SK-N-SH (cell line): ENCODE data around the gene AGBL5. TPM values are rescaled to one million over a fixed set of nuclear protein-coding genes. Genes with fewer than 3 reads are reported as not detected.

Source experiments
- CTCF ChIA-PET: fragments of 300-600, 350-600 bp; formaldehyde crosslinking; extraction: SDS; loops from one replicate; lab custom pipeline; 2021; lab: Yijun Ruan, JAX
- POLR2A ChIA-PET: fragments of 350-600 bp; sonication (Branson Sonifier 250); formaldehyde crosslinking; extraction: SDS; loops from one replicate; lab custom pipeline; 2020; ENCODE audit warnings: antibody characterized with exemption, inconsistent platforms; lab: Yijun Ruan, JAX
- DNase-seq: peaks from one replicate; pipeline ENCODE4 v3.0.0; 2012
- H2AFZ ChIP-seq: fragments of 200-600 bp; sonication (generic); 2 replicates; pipeline ENCODE4 v1.8.1; 2016; ENCODE audit warnings: antibody characterized with exemption, mild to moderate bottlenecking, low read depth
- H3F3A ChIP-seq: fragments of 200-600 bp; sonication (generic); replicated peaks from 2 replicates; pipeline ENCODE3; 2016; ENCODE audit warnings: antibody characterized with exemption, mild to moderate bottlenecking; ENCODE audit not compliant: insufficient read depth
- H3K27ac ChIP-seq, 2 experiments: fragments of 200-500 bp in 1 of 2; fragments of 200-600 bp in 1 of 2; sonication (Bioruptor generic) in 1 of 2; sonication (generic), shearing (Covaris generic) in 1 of 2; 2 replicates each; pipeline versions ENCODE4 v1.5.1 to v1.6.1; 2014 to 2016; ENCODE audit warnings: low read depth in 2 of 2, inconsistent platforms in 1 of 2, low read length in 1 of 2, mild to moderate bottlenecking in 1 of 2, mixed read lengths in 1 of 2
- H3K27me3 ChIP-seq: fragments of 200-600 bp; sonication (generic), shearing (Covaris generic); 2 replicates; pipeline ENCODE4 v1.6.1; 2016; ENCODE audit warnings: mixed run types; ENCODE audit not compliant: insufficient read depth
- H3K36me3 ChIP-seq, 2 experiments: fragments of 200-500 bp in 1 of 2; fragments of 200-600 bp in 1 of 2; sonication (Bioruptor generic) in 1 of 2; sonication (generic) in 1 of 2; replicated peaks in 1 of 2; 2 replicates each; pipeline versions ENCODE3 to v1.5.1; 2014 to 2016; ENCODE audit warnings: low read length in 1 of 2, mild to moderate bottlenecking in 1 of 2; ENCODE audit not compliant: insufficient read depth in 2 of 2, control insufficient read depth in 1 of 2
- H3K4me1 ChIP-seq, 2 experiments: fragments of 200-500 bp in 1 of 2; fragments of 200-600 bp in 1 of 2; sonication (Bioruptor generic) in 1 of 2; sonication (generic), shearing (Covaris generic) in 1 of 2; 2 replicates each; pipeline versions ENCODE4 v1.5.1 to v1.6.1; 2014 to 2016; ENCODE audit warnings: low read depth in 1 of 2, low read length in 1 of 2, mixed run types in 1 of 2; ENCODE audit not compliant: insufficient read depth in 2 of 2, control insufficient read depth in 1 of 2
- H3K4me2 ChIP-seq: fragments of 200-600 bp; sonication (generic), shearing (Covaris generic); 2 replicates; pipeline ENCODE4 v1.6.1; 2017; ENCODE audit warnings: mixed run types
- H3K4me3 ChIP-seq, 2 experiments: fragments of 200-500 bp in 1 of 2; fragments of 200-600 bp in 1 of 2; sonication (Bioruptor generic) in 1 of 2; sonication (generic), shearing (Covaris generic) in 1 of 2; 2 replicates each; pipeline versions ENCODE4 v1.5.1 to v1.8.1; 2014 to 2016; ENCODE audit warnings: low read depth in 2 of 2, inconsistent platforms in 1 of 2, low read length in 1 of 2, mild to moderate bottlenecking in 1 of 2, mixed read lengths in 1 of 2, moderate library complexity in 1 of 2
- H3K79me2 ChIP-seq: fragments of 200-600 bp; sonication (generic); 2 replicates; pipeline ENCODE4 v1.8.1; 2017; ENCODE audit warnings: mild to moderate bottlenecking; ENCODE audit not compliant: insufficient read depth
- H3K9ac ChIP-seq: fragments of 200-600 bp; sonication (generic); 2 replicates; pipeline ENCODE4 v1.6.1; 2017; ENCODE audit warnings: mixed run types
- H3K9me2 ChIP-seq: fragments of 200-600 bp; sonication (generic); 2 replicates; pipeline ENCODE4 v1.6.1; 2017; ENCODE audit warnings: mixed run types
- H3K9me3 ChIP-seq: fragments of 200-600 bp; sonication (generic); 2 replicates; pipeline ENCODE4 v1.6.1; 2017; ENCODE audit warnings: mixed run types, mild to moderate bottlenecking, moderate library complexity
- H4K20me1 ChIP-seq: fragments of 200-600 bp; sonication (generic); 2 replicates; pipeline ENCODE4 v1.6.1; 2017; ENCODE audit warnings: mild to moderate bottlenecking, mixed run types; ENCODE audit not compliant: insufficient read depth
- CHD2 ChIP-seq: fragments of 150-350 bp; IDR thresholded peaks from 2 replicates; pipeline ENCODE4 v1.6.1; 2018; ENCODE audit warnings: low read length; ENCODE audit not compliant: partially characterized antibody
- EZH2phosphoT487 ChIP-seq: fragments of 200-600 bp; sonication (generic); IDR thresholded peaks from 2 replicates; pipeline ENCODE4 v1.6.1; 2017; ENCODE audit warnings: low read depth, mixed run types, mild to moderate bottlenecking, antibody characterized with exemption, moderate library complexity, borderline replicate concordance
- FOXJ3 ChIP-seq: sonication (generic); formaldehyde crosslinking; IDR thresholded peaks from 2 replicates; pipeline ENCODE4 v1.5.1; 2020; ENCODE audit warnings: mild to moderate bottlenecking, missing genetic modification reagents
- GABPA ChIP-seq: IDR thresholded peaks from 2 replicates; pipeline ENCODE4 v1.4.0; 2012; ENCODE audit warnings: low read depth, mild to moderate bottlenecking
- MEF2A ChIP-seq: IDR thresholded peaks from 2 replicates; pipeline ENCODE4 v1.4.0; 2012; ENCODE audit warnings: low read depth, borderline replicate concordance
- NFIC ChIP-seq: IDR thresholded peaks from 2 replicates; pipeline ENCODE4 v1.4.0; 2012; ENCODE audit warnings: borderline replicate concordance
- NRF1 ChIP-seq: IDR thresholded peaks from 2 replicates; pipeline ENCODE4 v1.6.1; 2012; ENCODE audit warnings: low read depth, mild to moderate bottlenecking, low read length
- POLR2AphosphoS5 ChIP-seq: IDR thresholded peaks from 2 replicates; pipeline ENCODE4 v1.6.1; 2012; ENCODE audit warnings: low read depth, low read length
- RAD21 ChIP-seq: IDR thresholded peaks from 2 replicates; pipeline ENCODE4 v1.6.1; 2012; ENCODE audit warnings: mild to moderate bottlenecking, low read length
- RCOR1 ChIP-seq: fragments of 150-350 bp; IDR thresholded peaks from 2 replicates; pipeline ENCODE4 v1.6.1; 2017; ENCODE audit warnings: antibody characterized with exemption, low read length
- SIN3A ChIP-seq: IDR thresholded peaks from 2 replicates; pipeline ENCODE4 v1.6.1; 2012; ENCODE audit warnings: low read depth, mild to moderate bottlenecking, low read length, moderate library complexity, borderline replicate concordance
- TAF1 ChIP-seq: IDR thresholded peaks from 2 replicates; pipeline ENCODE4 v1.6.1; 2012; ENCODE audit warnings: low read depth, mild to moderate bottlenecking, low read length, moderate library complexity, borderline replicate concordance
- TCF12 ChIP-seq: IDR thresholded peaks from 2 replicates; pipeline ENCODE4 v1.4.0; 2012
- TEAD4 ChIP-seq: IDR thresholded peaks from 2 replicates; pipeline ENCODE4 v1.4.0; 2012; ENCODE audit warnings: mild to moderate bottlenecking, borderline replicate concordance; ENCODE audit not compliant: insufficient read depth
- YY1 ChIP-seq: IDR thresholded peaks from 2 replicates; pipeline ENCODE4 v1.4.0; 2012; ENCODE audit warnings: low read depth, mild to moderate bottlenecking
- WGBS: methylation state at CpG from one replicate; pipeline ENCODE4 v1.1.6; 2017; ENCODE audit warnings: low lambda C conversion rate; 5-methylcytosine and 5-hydroxymethylcytosine counted together
- polyA plus RNA-seq, 3 experiments: library from polyadenylated mRNA; depleted of rRNA; stranded (reverse); fragments of >200 nt; gene quantifications; 2 replicates each; pipeline ENCODE4 v1.2.3, GENCODE V29; 2012
- TF ChIP-seq, protein P1 (sequence below): IDR thresholded peaks from 2 replicates; pipeline ENCODE4 v1.4.0; 2012; ENCODE audit warnings: low read depth, borderline replicate concordance
- TF ChIP-seq, protein P2 (sequence below): fragments of 200-600 bp; sonication (generic); IDR thresholded peaks from 2 replicates; pipeline ENCODE4 v1.6.1; 2017; ENCODE audit warnings: antibody characterized with exemption, mild to moderate bottlenecking, moderate library complexity
- TF ChIP-seq, protein P3 (sequence below): IDR thresholded peaks from 2 replicates; pipeline ENCODE4 v1.4.0; 2012; ENCODE audit warnings: low read depth
- TF ChIP-seq, protein P4 (sequence below): fragments of 150-350 bp; IDR thresholded peaks from 2 replicates; pipeline ENCODE4 v1.6.1; 2016; ENCODE audit warnings: mild to moderate bottlenecking, low read depth, low read length
- TF ChIP-seq, protein P5 (sequence below): fragments of 150-350 bp; IDR thresholded peaks from 2 replicates; pipeline ENCODE4 v1.6.1; 2017; ENCODE audit warnings: antibody characterized with exemption, low read length, low read depth, borderline replicate concordance

The AGBL5 gene
- polyA plus RNA-seq, 1 of the 3 experiments (the other 2 are of a cell fraction), result 45.5 TPM

DNA sequence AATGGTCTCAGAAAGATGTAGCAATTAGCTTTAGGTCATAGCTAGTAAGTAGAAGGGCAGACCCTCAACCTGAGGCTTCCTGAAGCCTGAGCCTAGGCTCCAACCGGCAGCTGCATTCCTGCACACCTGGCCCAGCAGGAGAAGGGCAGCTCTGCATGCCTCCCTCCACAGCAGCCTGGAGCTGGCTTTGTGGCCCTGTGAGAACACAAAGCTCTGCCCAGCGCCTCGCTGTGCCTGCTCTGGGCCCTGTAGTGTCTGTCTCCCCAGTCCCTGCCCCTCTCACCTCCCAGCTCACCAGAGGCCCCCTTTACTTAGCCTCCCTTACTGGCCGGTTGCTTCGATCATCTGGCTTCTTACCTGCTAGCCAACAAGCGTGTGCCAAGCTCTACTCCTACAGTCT lies 12.0 kb upstream of the AGBL5 start:
- no peak overlapping the region for H3K9ac ChIP-seq
- WGBS, result 96% methylated on average over 6 of the region's 6 CpGs
- ChIA-PET POLR2A (interaction anchor here (1.5 to 2.7 kb wide), 2 partner anchors 10 to 11 kb away, joined by 4 to 8 read pairs; partner anchors contain the start of gene AGBL5), CTCF (interaction anchor here (0.8 to 2.3 kb wide), 7 partner anchors 11 to 78 kb away, joined by 3 to 12 read pairs (median 6); partner anchors contain the start of gene KHK)
- H2AFZ ChIP-seq, result no peak overlapping the region
- no peaks in the 10 kb centered on the region; the same call in 1 of the 2 replicates for H4K20me1 ChIP-seq
- H3K9me2 ChIP-seq, result no peaks in the 10 kb centered on the region
- H3K27me3 ChIP-seq, result no peaks in the 10 kb centered on the region
- no peak overlapping the region for H3K27ac ChIP-seq
- H3K36me3 ChIP-seq, result peaks cover 31 to 81% of the 10 kb centered on the region in 2 experiments
- H3F3A ChIP-seq, result peaks cover 15% of the 10 kb centered on the region
- no peak overlapping the region for H3K4me3 ChIP-seq
- TF ChIP-seq POLR2AphosphoS5, result no peak
- TF ChIP-seq EZH2phosphoT487, result no peak
- TF ChIP-seq, protein P1, sequence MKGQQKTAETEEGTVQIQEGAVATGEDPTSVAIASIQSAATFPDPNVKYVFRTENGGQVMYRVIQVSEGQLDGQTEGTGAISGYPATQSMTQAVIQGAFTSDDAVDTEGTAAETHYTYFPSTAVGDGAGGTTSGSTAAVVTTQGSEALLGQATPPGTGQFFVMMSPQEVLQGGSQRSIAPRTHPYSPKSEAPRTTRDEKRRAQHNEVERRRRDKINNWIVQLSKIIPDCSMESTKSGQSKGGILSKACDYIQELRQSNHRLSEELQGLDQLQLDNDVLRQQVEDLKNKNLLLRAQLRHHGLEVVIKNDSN, result no peak
- no peak for TF ChIP-seq TEAD4
- TF ChIP-seq, protein P2, sequence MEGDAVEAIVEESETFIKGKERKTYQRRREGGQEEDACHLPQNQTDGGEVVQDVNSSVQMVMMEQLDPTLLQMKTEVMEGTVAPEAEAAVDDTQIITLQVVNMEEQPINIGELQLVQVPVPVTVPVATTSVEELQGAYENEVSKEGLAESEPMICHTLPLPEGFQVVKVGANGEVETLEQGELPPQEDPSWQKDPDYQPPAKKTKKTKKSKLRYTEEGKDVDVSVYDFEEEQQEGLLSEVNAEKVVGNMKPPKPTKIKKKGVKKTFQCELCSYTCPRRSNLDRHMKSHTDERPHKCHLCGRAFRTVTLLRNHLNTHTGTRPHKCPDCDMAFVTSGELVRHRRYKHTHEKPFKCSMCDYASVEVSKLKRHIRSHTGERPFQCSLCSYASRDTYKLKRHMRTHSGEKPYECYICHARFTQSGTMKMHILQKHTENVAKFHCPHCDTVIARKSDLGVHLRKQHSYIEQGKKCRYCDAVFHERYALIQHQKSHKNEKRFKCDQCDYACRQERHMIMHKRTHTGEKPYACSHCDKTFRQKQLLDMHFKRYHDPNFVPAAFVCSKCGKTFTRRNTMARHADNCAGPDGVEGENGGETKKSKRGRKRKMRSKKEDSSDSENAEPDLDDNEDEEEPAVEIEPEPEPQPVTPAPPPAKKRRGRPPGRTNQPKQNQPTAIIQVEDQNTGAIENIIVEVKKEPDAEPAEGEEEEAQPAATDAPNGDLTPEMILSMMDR, result no peak
- TF ChIP-seq RCOR1, result no peak
- no peak for TF ChIP-seq NRF1
- TF ChIP-seq YY1, result no peak
- TF ChIP-seq TAF1, result no peak
- TF ChIP-seq TCF12, result no peak
- TF ChIP-seq, protein P3, sequence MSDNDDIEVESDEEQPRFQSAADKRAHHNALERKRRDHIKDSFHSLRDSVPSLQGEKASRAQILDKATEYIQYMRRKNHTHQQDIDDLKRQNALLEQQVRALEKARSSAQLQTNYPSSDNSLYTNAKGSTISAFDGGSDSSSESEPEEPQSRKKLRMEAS, result no peak
- TF ChIP-seq GABPA, result no peak
- no peak for TF ChIP-seq RAD21
- TF ChIP-seq FOXJ3 (CRISPR knock-in tag), result no peak
- TF ChIP-seq NFIC, result no peak
- no peak for TF ChIP-seq SIN3A
- TF ChIP-seq, protein P4, sequence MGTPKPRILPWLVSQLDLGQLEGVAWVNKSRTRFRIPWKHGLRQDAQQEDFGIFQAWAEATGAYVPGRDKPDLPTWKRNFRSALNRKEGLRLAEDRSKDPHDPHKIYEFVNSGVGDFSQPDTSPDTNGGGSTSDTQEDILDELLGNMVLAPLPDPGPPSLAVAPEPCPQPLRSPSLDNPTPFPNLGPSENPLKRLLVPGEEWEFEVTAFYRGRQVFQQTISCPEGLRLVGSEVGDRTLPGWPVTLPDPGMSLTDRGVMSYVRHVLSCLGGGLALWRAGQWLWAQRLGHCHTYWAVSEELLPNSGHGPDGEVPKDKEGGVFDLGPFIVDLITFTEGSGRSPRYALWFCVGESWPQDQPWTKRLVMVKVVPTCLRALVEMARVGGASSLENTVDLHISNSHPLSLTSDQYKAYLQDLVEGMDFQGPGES, result no peak
- TF ChIP-seq MEF2A, result no peak
- TF ChIP-seq, protein P5, sequence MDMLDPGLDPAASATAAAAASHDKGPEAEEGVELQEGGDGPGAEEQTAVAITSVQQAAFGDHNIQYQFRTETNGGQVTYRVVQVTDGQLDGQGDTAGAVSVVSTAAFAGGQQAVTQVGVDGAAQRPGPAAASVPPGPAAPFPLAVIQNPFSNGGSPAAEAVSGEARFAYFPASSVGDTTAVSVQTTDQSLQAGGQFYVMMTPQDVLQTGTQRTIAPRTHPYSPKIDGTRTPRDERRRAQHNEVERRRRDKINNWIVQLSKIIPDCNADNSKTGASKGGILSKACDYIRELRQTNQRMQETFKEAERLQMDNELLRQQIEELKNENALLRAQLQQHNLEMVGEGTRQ, result no peak
- no peak for TF ChIP-seq CHD2
- H3K79me2 ChIP-seq, result peaks cover 22% of the 10 kb centered on the region
- peaks cover 3 to 10% of the 10 kb centered on the region in 2 experiments; a peak in 2 of 4 replicates for H3K4me1 ChIP-seq
- no peak overlapping the region for H3K4me2 ChIP-seq
- no peaks in the 10 kb centered on the region for H3K9me3 ChIP-seq
- DNase-seq, result no peak
